BLaER1 (cell line): ENCODE results near the gene NPR2.

Experiments used
- H3K27ac ChIP-seq: shearing (Covaris generic); formaldehyde crosslinking; 2 replicates; pipeline ENCODE4 v1.8.1; 2022
- H3K27me3 ChIP-seq: shearing (Covaris generic); formaldehyde crosslinking; 2 replicates; pipeline ENCODE4 v1.8.1; 2022
- H3K36me3 ChIP-seq: shearing (Covaris generic); formaldehyde crosslinking; 2 replicates; pipeline ENCODE4 v1.8.1; 2022
- H3K4me1 ChIP-seq: shearing (Covaris generic); formaldehyde crosslinking; 2 replicates; pipeline ENCODE4 v1.8.1; 2022
- H3K4me2 ChIP-seq: shearing (Covaris generic); formaldehyde crosslinking; 2 replicates; pipeline ENCODE4 v1.8.1; 2022
- H3K4me3 ChIP-seq: shearing (Covaris generic); formaldehyde crosslinking; 2 replicates; pipeline ENCODE4 v1.8.1; 2022
- H3K9ac ChIP-seq: shearing (Covaris generic); formaldehyde crosslinking; 2 replicates; pipeline ENCODE4 v1.8.1; 2022
- H3K9me3 ChIP-seq: shearing (Covaris generic); formaldehyde crosslinking; 2 replicates; pipeline ENCODE4 v1.8.1; 2022
- H4K20me1 ChIP-seq: shearing (Covaris generic); formaldehyde crosslinking; 2 replicates; pipeline ENCODE4 v1.8.1; 2022
- Cebpa-rat ChIP-seq: shearing (Covaris generic); IDR thresholded peaks from 2 replicates; pipeline ENCODE4 v1.8.1; 2022

The NPR2 gene

DNA sequence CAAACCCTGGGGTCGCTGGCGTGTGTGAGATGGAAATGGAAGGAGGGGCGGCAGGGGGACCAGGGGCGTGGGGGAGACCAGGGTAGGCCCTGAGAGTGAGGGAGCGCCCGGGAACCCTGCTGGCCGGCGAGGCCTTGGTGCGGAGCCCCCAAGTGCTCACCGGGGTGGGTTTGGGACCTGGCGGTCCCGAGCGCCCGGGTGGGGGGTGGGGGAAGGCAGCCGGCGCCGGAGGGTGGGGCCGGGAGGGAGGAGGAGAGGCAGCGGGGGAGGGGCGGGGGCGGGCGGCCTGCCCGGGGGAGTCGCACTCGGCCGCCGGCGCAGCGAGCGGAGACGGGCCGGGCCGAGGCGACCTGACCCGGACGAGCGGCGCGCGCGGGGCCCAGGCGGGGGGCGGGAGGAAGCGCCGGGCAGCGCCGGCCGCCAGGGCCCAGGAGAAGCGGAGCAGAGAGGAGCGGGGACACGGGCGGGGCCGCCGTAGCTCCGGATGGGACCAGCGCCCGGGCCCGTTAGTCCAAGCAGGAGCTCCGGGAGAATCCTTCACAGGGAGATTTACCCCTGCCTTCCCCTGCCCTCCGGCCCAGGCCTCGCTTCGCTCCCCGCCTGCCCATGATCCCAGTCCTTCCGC is at the start of gene NPR2:
Gene NPR2 (plus strand): TSS at position 295 of the 625 bp plus-strand sequence. CDS start 818 bp downstream, outside the sequence.
- no peaks in the 10 kb centered on the region for H4K20me1 ChIP-seq
- peak within 1 kb of the TSS; percentile 44 for H3K4me2 ChIP-seq
- H3K9ac ChIP-seq, result no peak within 1 kb of the TSS
- H3K9me3 ChIP-seq, result no peaks in the 10 kb centered on the region
- peaks cover 12% of the 10 kb centered on the region; the same call in 1 of the 2 replicates for H3K4me1 ChIP-seq
- no peak within 1 kb of the TSS for H3K27ac ChIP-seq
- H3K36me3 ChIP-seq, result no peaks in the 10 kb centered on the region
- H3K4me3 ChIP-seq, result peak within 1 kb of the TSS; percentile 45; the same call in 1 of the 2 replicates
- peaks cover 17% of the 10 kb centered on the region for H3K27me3 ChIP-seq
- TF ChIP-seq Cebpa-rat, result no peak

DNA sequence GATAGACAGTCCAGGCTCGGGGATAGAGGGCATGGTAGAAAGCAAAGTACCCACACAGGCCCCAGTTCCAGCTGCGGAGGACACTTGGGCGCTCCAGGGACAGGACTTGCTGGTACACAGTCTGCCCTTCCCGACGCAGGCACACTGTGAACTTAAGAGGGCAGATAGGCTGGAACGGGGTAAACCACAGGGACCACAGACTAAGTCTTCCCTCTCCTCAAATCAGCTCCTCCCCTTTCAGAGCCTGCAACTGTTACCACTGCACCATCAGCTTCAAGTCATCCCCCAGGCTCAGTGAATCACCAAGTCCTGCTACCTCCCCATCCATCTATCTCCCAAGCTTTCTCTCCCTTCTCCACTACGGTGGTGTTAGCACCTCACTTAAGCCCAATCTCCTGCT is 49.7 kb upstream of the NPR2 start:
- TF ChIP-seq Cebpa-rat, result no peak
- H3K27me3 ChIP-seq, result no peaks in the 10 kb centered on the region
- H3K4me3 ChIP-seq, result no peak overlapping the region
- H3K36me3 ChIP-seq, result peaks cover 63% of the 10 kb centered on the region
- no peak overlapping the region for H3K9ac ChIP-seq
- peaks cover 45% of the 10 kb centered on the region for H3K4me1 ChIP-seq
- H3K9me3 ChIP-seq, result no peaks in the 10 kb centered on the region
- H4K20me1 ChIP-seq, result no peaks in the 10 kb centered on the region; the same call in 1 of the 2 replicates
- peak overlapping the region; percentile 55 for H3K4me2 ChIP-seq
- H3K27ac ChIP-seq, result no peak overlapping the region

DNA sequence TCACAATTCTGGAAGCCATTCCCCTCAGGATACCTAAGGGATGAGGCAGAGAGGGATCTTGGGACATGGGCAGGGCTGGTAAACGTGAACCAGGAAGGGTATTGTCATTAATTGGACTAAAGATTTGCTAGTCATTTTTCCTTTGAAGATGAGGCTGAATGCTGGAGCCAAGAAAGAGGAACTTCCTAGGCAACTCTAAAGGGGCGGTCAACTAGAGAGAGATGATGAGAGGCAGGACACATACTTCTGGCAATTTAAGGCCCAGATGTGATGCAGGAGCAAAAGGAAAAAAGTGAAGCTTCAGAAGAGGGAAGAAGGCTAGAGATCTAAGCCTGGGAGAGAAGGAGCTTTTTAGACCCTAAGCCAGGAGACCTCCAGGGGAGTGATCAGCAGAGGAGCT is 47.9 kb upstream of the NPR2 start:
- H3K9me3 ChIP-seq, result no peaks in the 10 kb centered on the region
- no peak overlapping the region; the same call in 1 of the 2 replicates for H3K4me2 ChIP-seq
- peaks cover 54% of the 10 kb centered on the region for H3K4me1 ChIP-seq
- no peaks in the 10 kb centered on the region; the same call in 1 of the 2 replicates for H4K20me1 ChIP-seq
- no peaks in the 10 kb centered on the region for H3K27me3 ChIP-seq
- H3K4me3 ChIP-seq, result no peak overlapping the region
- no peak for TF ChIP-seq Cebpa-rat
- peaks cover 46% of the 10 kb centered on the region for H3K36me3 ChIP-seq
- H3K27ac ChIP-seq, result no peak overlapping the region
- no peak overlapping the region for H3K9ac ChIP-seq

DNA sequence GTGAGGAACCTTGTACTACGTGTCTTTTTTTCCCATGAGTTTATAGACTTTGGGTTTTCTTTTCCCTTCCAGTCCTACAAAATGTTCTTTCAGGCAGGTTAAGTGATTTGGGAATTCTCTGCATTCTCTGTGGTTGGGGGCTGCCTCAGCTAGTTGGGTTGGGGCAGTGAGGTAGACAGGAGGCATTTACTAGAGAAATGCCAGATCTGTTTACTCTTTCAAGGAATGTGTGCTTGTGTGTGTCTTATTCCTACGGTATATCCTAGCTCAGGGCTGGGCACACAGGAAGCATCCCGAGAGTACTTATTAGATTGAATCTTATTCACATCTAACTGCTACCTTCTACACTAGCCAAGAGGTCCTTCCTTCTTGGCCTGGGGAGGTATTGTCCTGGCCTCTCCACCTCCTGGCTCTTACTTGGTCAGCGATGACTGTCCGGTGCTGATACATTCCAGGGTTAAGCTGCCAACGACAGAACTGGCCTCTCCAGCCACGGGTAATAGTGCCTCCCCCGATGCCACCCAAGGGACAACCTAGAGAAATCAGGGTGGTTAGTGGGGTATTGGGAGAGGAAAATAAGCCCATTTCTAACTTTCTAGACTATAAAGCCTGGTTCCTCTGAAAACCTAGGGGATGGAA is 47.4 kb upstream of the NPR2 start:
- no peaks in the 10 kb centered on the region for H3K9me3 ChIP-seq
- peaks cover 40% of the 10 kb centered on the region for H3K36me3 ChIP-seq
- no peak for TF ChIP-seq Cebpa-rat
- H4K20me1 ChIP-seq, result no peaks in the 10 kb centered on the region; the same call in 1 of the 2 replicates
- no peak overlapping the region for H3K4me3 ChIP-seq
- no peak overlapping the region for H3K27ac ChIP-seq
- H3K4me2 ChIP-seq, result no peak overlapping the region; the same call in 1 of the 2 replicates
- H3K4me1 ChIP-seq, result peaks cover 54% of the 10 kb centered on the region
- H3K9ac ChIP-seq, result no peak overlapping the region
- no peaks in the 10 kb centered on the region for H3K27me3 ChIP-seq

DNA sequence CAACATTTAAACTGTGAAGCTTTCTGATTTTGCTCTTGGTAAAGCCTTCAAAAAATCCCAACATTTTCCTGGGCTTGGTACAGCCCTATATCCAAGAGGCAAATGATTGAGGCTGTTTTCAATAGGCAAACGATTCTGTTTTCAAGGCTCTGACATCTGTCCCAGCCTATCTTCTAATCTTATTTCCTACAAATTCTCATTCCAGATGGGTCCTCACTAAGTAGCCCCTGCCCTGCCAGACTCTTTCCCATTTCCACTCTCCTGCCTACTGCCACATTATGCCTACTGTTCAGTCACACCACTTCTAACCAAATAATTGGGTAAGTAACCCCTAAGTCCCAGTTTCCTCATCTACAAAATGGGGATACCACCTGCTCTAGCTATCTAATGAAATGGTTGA is 45.8 kb upstream of the NPR2 start:
- Histone ChIP-seq H3K27ac (no peak overlapping the region), H3K36me3 (peaks cover 27% of the 10 kb centered on the region), H3K4me2 (peak overlapping the region; percentile 84)

DNA sequence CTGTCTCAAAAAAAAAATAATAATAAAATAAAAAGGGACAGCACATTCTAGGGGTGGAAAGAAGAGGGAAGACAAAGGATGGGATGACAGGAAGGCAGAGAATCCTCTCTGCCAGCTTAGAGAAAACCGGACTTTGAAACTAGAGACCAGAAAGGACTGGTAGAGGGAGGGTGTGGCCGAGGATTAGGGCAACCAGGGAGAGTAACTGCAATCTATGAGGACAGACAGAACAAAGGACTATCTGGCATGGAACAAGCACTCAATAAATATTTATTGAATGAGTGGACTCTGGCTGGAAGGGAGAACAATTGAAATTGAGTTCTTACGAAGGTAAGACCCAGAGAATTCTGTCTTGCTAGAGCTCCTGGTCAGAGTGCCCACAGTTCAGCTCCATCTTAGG is 44.8 kb upstream of the NPR2 start:
- Histone ChIP-seq H3K4me3 (peak overlapping the region; percentile 91; the same call in 1 of the 2 replicates), H4K20me1 (no peaks in the 10 kb centered on the region; the same call in 1 of the 2 replicates), H3K27me3 (no peaks in the 10 kb centered on the region), H3K27ac (no peak overlapping the region), H3K9me3 (no peaks in the 10 kb centered on the region), H3K36me3 (peaks cover 31% of the 10 kb centered on the region), H3K4me1 (peaks cover 61% of the 10 kb centered on the region), H3K9ac (peak overlapping the region; percentile 5; the same call in 1 of the 2 replicates), H3K4me2 (peak overlapping the region; percentile 84)
- TF ChIP-seq Cebpa-rat, result no peak

More for the DNA sequence above, 45.8 kb upstream of the NPR2 start:
- no peaks in the 10 kb centered on the region for H3K27me3 ChIP-seq
- no peaks in the 10 kb centered on the region for H3K9me3 ChIP-seq
- no peak overlapping the region for H3K4me3 ChIP-seq
- H3K9ac ChIP-seq, result no peak overlapping the region
- no peak for TF ChIP-seq Cebpa-rat
- H3K4me1 ChIP-seq, result peaks cover 66% of the 10 kb centered on the region
- no peaks in the 10 kb centered on the region; the same call in 1 of the 2 replicates for H4K20me1 ChIP-seq

DNA sequence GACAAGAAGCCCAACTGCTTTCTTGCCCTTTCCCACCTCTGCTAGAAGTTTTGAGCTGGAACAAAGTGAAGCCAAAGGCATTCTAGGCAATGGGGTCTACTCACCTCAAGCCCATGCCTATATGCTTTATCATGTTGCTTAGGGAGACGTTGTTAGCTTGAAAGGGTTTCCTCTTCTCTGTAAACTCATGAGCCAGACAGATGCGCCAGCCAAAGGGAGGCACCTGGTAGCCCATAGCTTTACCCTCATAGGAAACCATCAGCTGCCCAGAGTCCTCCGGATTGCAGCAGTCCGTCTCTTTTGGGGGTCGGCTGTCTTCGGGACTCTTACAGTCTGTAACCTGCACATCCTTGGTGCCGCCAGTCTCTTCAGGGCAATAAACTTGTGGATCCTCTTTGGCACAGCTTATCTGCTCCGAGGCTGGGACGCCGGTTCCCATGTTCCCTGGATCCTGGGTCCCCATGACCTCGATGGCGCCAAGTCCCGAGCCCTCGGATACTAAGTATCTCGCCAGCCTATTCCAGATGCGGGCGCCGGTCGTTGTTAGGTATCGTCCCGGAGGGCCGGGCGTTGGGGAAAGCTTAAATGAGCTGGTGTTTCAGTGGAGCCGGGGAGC is 43.0 kb upstream of the NPR2 start:
- H3K27me3 ChIP-seq, result no peaks in the 10 kb centered on the region
- H3K9me3 ChIP-seq, result no peaks in the 10 kb centered on the region
- peak overlapping the region; percentile 87 for H3K27ac ChIP-seq
- H3K4me3 ChIP-seq, result peak overlapping the region; percentile 91
- H3K4me2 ChIP-seq, result peak overlapping the region; percentile 84
- no peak for TF ChIP-seq Cebpa-rat
- peaks cover 41% of the 10 kb centered on the region for H3K36me3 ChIP-seq
- H3K4me1 ChIP-seq, result peaks cover 51% of the 10 kb centered on the region
- no peaks in the 10 kb centered on the region; the same call in 1 of the 2 replicates for H4K20me1 ChIP-seq
- H3K9ac ChIP-seq, result peak overlapping the region; percentile 86

DNA sequence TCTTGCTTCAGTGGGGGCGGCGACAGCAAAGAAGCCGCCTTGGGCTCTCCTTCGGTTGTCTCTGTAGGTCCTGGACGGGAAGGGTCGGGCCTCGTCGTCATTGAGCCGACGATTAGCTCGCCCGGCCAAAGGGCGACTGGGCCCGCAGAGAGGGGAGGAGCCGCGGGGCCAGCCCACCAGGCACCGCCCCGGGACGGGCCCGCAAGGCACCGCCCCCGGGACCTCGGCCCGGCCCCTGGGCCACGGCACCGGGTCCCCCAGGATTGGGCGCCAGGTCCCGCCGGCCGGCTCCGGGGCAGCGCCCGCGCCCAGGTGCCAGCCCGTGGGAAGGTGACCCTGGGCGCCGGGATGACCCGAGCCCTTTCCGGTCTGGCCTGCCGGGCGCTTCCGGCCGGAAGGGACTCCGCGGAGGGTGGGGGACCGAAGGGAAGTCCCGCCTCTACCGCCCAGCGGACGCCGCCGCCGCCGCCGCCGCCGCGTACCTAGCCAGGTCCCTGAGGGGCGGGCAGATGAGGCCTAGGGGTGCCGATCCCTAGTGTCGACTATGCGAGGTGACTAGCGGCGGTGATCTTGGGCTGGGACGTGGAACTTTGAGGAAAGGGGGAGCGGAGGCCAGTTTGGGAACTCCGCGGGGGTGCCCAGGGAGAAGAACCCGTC is 42.4 kb upstream of the NPR2 start, which contains the start of the genes GBA2 and RGP1:
Gene GBA2 (minus strand): TSS at position 371 of the 657 bp plus-strand sequence. CDS start 524 bp downstream, outside the sequence.
Gene RGP1 (plus strand): TSS at position 430 of the 657 bp plus-strand sequence. CDS start 469 bp downstream, outside the sequence.
- peak within 1 kb of the TSS; percentile 91 for H3K4me3 ChIP-seq
- no peaks in the 10 kb centered on the region for H3K9me3 ChIP-seq
- H3K27ac ChIP-seq, result peak within 1 kb of the TSS; percentile 87
- no peaks in the 10 kb centered on the region; the same call in 1 of the 2 replicates for H4K20me1 ChIP-seq
- H3K27me3 ChIP-seq, result no peaks in the 10 kb centered on the region
- H3K4me1 ChIP-seq, result peaks cover 45% of the 10 kb centered on the region
- no peak for TF ChIP-seq Cebpa-rat
- H3K4me2 ChIP-seq, result peak within 1 kb of the TSS; percentile 84
- peaks cover 44% of the 10 kb centered on the region for H3K36me3 ChIP-seq
- H3K9ac ChIP-seq, result peak within 1 kb of the TSS; percentile 86
